Fibroblast of upper back skin (primary cell): ENCODE data around the gene FABP3.

Source experiments
- DNase-seq: peaks from one replicate; pipeline ENCODE4 v3.0.0-alpha.2; 2013

The FABP3 gene

GRCh38 chr1:31371121-31371959 lies 1.5 kb downstream of the FABP3 start:
- DNase-seq = no peak

- no peak for DNase-seq
These were observed 2.3 kb downstream of the FABP3 start for GRCh38 chr1:31370565-31370964.

- no peak for DNase-seq
These were observed 2.9 kb downstream of the FABP3 start for GRCh38 chr1:31370021-31370420.

- DNase-seq = no peak
These were observed 4.2 kb downstream of the FABP3 start for GRCh38 chr1:31368611-31369107.

GRCh38 chr1:31366796-31367195 lies 6.1 kb downstream of the FABP3 start:
- DNase-seq = no peak

GRCh38 chr1:31364561-31365250 lies 8.2 kb downstream of the FABP3 start:
- no peak for DNase-seq

GRCh38 chr1:31362032-31362431 lies 10.8 kb downstream of the FABP3 start:
- DNase-seq = no peak

GRCh38 chr1:31361607-31362006 lies 11.3 kb downstream of the FABP3 start:
- DNase-seq = no peak

- DNase-seq = no peak
These were observed 16.4 kb downstream of the FABP3 start for GRCh38 chr1:31356427-31356826.

- DNase-seq = no peak
These were observed 18.6 kb downstream of the FABP3 start for GRCh38 chr1:31354283-31354682.

- DNase-seq = no peak
These were observed 24.4 kb downstream of the FABP3 start for GRCh38 chr1:31348449-31348848.

GRCh38 chr1:31346785-31347184 lies 26.1 kb downstream of the FABP3 start:
- no peak for DNase-seq

GRCh38 chr1:31345635-31346034 lies 27.2 kb downstream of the FABP3 start:
- no peak for DNase-seq

- DNase-seq = no peak
These were observed 28.4 kb downstream of the FABP3 start for GRCh38 chr1:31344503-31344902.

- DNase-seq = no peak
These were observed 36.0 kb downstream of the FABP3 start for GRCh38 chr1:31336687-31337467.

- DNase-seq = peak; percentile 32
These were observed 37.9 kb downstream of the FABP3 start for GRCh38 chr1:31335007-31335406.

GRCh38 chr1:31327381-31327780 lies 45.5 kb downstream of the FABP3 start:
- DNase-seq = peak; percentile 60

- DNase-seq = no peak
These were observed 46.4 kb downstream of the FABP3 start for GRCh38 chr1:31326461-31326860.

GRCh38 chr1:31324992-31325391 lies 47.9 kb downstream of the FABP3 start:
- no peak for DNase-seq

- DNase-seq = no peak
These were observed 48.8 kb downstream of the FABP3 start for GRCh38 chr1:31324093-31324492.

GRCh38 chr1:31318146-31318545 lies 54.7 kb downstream of the FABP3 start:
- no peak for DNase-seq

GRCh38 chr1:31315902-31316301 lies 57.0 kb downstream of the FABP3 start:
- no peak for DNase-seq
